ENCODE measurements around the gene BCAR1. TPM values are rescaled to one million over a fixed set of nuclear protein-coding genes. Genes with fewer than 3 reads are reported as not detected.
"Not testable (repeated sequence)": the region's sequence is repeated elsewhere in the genome, so short reads cannot be mapped to it uniquely, and the experiment has no call there.

Gene BCAR1
- total RNA-seq, 1 experiment from 2014 or later = 9.2 TPM

GRCh38 chr16:75216127-75216526 is 35.3 kb downstream of the BCAR1 start:
- Histone ChIP-seq H2AFZ (ENCODE audit: low read length) (no peak overlapping the region), H3K9me3 (ENCODE audit: low read length) (no peaks in the 10 kb centered on the region), H4K20me1 (ENCODE audit: insufficient read depth, low read depth, low read length) (no peaks in the 10 kb centered on the region), H3K27ac (ENCODE audit: low read length) (no peak overlapping the region), H3K79me2 (ENCODE audit: low read length) (no peaks in the 10 kb centered on the region), H3K9me2 (replicated peaks; ENCODE audit: insufficient read depth, low read length) (no peaks in the 10 kb centered on the region), H3K4me1 (ENCODE audit: low read length) (0 out of 2 replicates have a peak, but pooled peaks cover 2% of the 10 kb centered on the region), H3K36me3 (ENCODE audit: insufficient read depth, low read length) (no peaks in the 10 kb centered on the region), H3K27me3 (ENCODE audit: low read length) (no peaks in the 10 kb centered on the region), H3K4me2 (ENCODE audit: low read depth, low read length, poor library complexity, severe bottlenecking) (no peak overlapping the region), H3K9ac (ENCODE audit: low read length) (no peak overlapping the region), H3K4me3 (ENCODE audit: low read length) (no peak overlapping the region)
- no peak for DNase-seq

- H3K36me3 ChIP-seq (ENCODE audit: insufficient read depth, low read length); H3K9me2 ChIP-seq (replicated peaks; ENCODE audit: insufficient read depth, low read length); H4K20me1 ChIP-seq (ENCODE audit: insufficient read depth, low read depth, low read length); DNase-seq; H3K4me2 ChIP-seq (ENCODE audit: low read depth, low read length, poor library complexity, severe bottlenecking); H3K27ac ChIP-seq (ENCODE audit: low read length); H3K4me3 ChIP-seq (ENCODE audit: low read length); H3K27me3 ChIP-seq (ENCODE audit: low read length); H2AFZ ChIP-seq (ENCODE audit: low read length); H3K4me1 ChIP-seq (ENCODE audit: low read length); H3K9ac ChIP-seq (ENCODE audit: low read length); H3K79me2 ChIP-seq (ENCODE audit: low read length); H3K9me3 ChIP-seq (ENCODE audit: low read length): not testable (repeated sequence)
Observed at GRCh38 chr16:75211286-75211685, 40.1 kb downstream of the BCAR1 start.

DNA sequence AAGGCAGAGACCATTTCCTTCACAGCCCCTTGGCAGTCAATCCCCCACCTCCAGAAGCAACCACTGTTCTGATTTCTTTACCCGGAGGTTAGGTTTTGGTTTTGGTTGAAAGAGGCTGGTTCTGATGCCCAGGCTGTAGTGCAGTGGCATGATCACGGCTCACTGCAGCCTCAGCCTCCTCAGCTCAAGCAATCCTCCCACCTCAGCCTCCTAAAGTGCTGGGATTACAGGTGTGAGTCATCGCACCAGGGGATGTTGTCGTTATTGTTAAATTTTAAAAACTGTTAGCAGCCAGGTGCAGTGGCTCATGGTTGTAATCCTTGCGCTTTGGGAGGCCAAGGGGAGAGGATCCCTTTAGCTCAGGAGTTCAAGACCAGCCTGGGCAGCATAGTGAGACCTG is 41.5 kb downstream of the BCAR1 start:
- H3K4me2 ChIP-seq (ENCODE audit: low read depth, low read length, poor library complexity, severe bottlenecking) = no peak overlapping the region
- H2AFZ ChIP-seq (ENCODE audit: low read length) = no peak overlapping the region
- H3K36me3 ChIP-seq (ENCODE audit: insufficient read depth, low read length) = no peaks in the 10 kb centered on the region
- H3K9ac ChIP-seq (ENCODE audit: low read length) = no peak overlapping the region
- no peaks in the 10 kb centered on the region for H3K79me2 ChIP-seq (ENCODE audit: low read length)
- no peaks in the 10 kb centered on the region for H3K4me1 ChIP-seq (ENCODE audit: low read length)
- no peak overlapping the region for H3K4me3 ChIP-seq (ENCODE audit: low read length)
- DNase-seq = no peak
- H4K20me1 ChIP-seq (ENCODE audit: insufficient read depth, low read depth, low read length) = no peaks in the 10 kb centered on the region
- no peaks in the 10 kb centered on the region for H3K27me3 ChIP-seq (ENCODE audit: low read length)
- H3K9me2 ChIP-seq (replicated peaks; ENCODE audit: insufficient read depth, low read length) = no peaks in the 10 kb centered on the region
- no peaks in the 10 kb centered on the region for H3K9me3 ChIP-seq (ENCODE audit: low read length)
- H3K27ac ChIP-seq (ENCODE audit: low read length) = no peak overlapping the region

- not testable (repeated sequence) for H3K4me2 ChIP-seq (ENCODE audit: low read depth, low read length, poor library complexity, severe bottlenecking); H3K27me3 ChIP-seq (ENCODE audit: low read length); H3K9ac ChIP-seq (ENCODE audit: low read length); H3K9me2 ChIP-seq (replicated peaks; ENCODE audit: insufficient read depth, low read length); H3K27ac ChIP-seq (ENCODE audit: low read length); H3K9me3 ChIP-seq (ENCODE audit: low read length); H3K79me2 ChIP-seq (ENCODE audit: low read length); DNase-seq; H4K20me1 ChIP-seq (ENCODE audit: insufficient read depth, low read depth, low read length); H3K36me3 ChIP-seq (ENCODE audit: insufficient read depth, low read length); H3K4me3 ChIP-seq (ENCODE audit: low read length); H2AFZ ChIP-seq (ENCODE audit: low read length); H3K4me1 ChIP-seq (ENCODE audit: low read length)
Observed at GRCh38 chr16:75209514-75209913, 41.9 kb downstream of the BCAR1 start.

DNA sequence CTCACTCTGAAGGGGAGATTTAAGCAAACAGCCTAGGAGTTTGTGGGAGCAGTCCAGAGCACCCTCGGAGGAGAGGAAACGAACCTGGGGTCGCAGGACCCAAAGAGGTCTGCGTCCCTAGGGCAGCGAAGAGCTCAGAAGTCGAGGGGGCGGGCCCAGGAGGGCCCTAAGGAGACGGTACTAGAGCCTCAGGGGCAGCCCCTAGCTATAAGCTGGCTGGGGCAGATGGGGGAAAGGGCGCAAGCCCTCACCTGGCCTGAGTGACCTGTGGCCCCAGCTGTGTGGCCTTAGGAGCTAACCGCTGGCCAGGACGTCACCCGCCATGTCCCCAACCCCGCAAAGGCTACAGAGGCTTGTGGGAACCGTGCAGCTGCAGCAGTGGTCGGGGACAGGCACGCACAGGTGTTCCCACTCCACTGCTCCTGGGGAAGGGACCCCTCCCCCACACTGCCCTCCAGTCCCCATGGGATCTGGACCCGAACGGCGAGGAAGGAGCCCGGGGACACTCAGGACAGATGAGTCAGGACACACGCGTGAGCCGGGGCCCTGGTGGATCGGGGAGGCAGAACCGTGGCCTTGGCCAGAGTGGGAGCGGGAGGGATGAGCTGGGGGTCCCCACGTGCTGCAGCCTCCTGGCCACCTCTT is 42.4 kb downstream of the BCAR1 start:
- Histone ChIP-seq H3K9me2 (replicated peaks; ENCODE audit: insufficient read depth, low read length) (no peaks in the 10 kb centered on the region), H2AFZ (ENCODE audit: low read length) (no peak overlapping the region), H3K4me3 (ENCODE audit: low read length) (no peak overlapping the region), H3K27me3 (ENCODE audit: low read length) (no peaks in the 10 kb centered on the region), H4K20me1 (ENCODE audit: insufficient read depth, low read depth, low read length) (no peaks in the 10 kb centered on the region), H3K9me3 (ENCODE audit: low read length) (no peaks in the 10 kb centered on the region), H3K9ac (ENCODE audit: low read length) (no peak overlapping the region), H3K4me1 (ENCODE audit: low read length) (no peaks in the 10 kb centered on the region), H3K79me2 (ENCODE audit: low read length) (no peaks in the 10 kb centered on the region), H3K36me3 (ENCODE audit: insufficient read depth, low read length) (no peaks in the 10 kb centered on the region), H3K27ac (ENCODE audit: low read length) (no peak overlapping the region), H3K4me2 (ENCODE audit: low read depth, low read length, poor library complexity, severe bottlenecking) (no peak overlapping the region)
- DNase-seq = no peak

GRCh38 chr16:75208242-75208825 is 43.1 kb downstream of the BCAR1 start:
- H3K36me3 ChIP-seq (ENCODE audit: insufficient read depth, low read length) = no peaks in the 10 kb centered on the region
- DNase-seq = no peak
- H3K4me3 ChIP-seq (ENCODE audit: low read length) = no peak overlapping the region
- H2AFZ ChIP-seq (ENCODE audit: low read length) = no peak overlapping the region
- no peak overlapping the region for H3K9ac ChIP-seq (ENCODE audit: low read length)
- no peak overlapping the region for H3K4me2 ChIP-seq (ENCODE audit: low read depth, low read length, poor library complexity, severe bottlenecking)
- H3K4me1 ChIP-seq (ENCODE audit: low read length) = no peaks in the 10 kb centered on the region
- H3K79me2 ChIP-seq (ENCODE audit: low read length) = no peaks in the 10 kb centered on the region
- no peaks in the 10 kb centered on the region for H3K27me3 ChIP-seq (ENCODE audit: low read length)
- H3K27ac ChIP-seq (ENCODE audit: low read length) = no peak overlapping the region
- no peaks in the 10 kb centered on the region for H3K9me3 ChIP-seq (ENCODE audit: low read length)
- H4K20me1 ChIP-seq (ENCODE audit: insufficient read depth, low read depth, low read length) = no peaks in the 10 kb centered on the region
- H3K9me2 ChIP-seq (replicated peaks; ENCODE audit: insufficient read depth, low read length) = no peaks in the 10 kb centered on the region

GRCh38 chr16:75207831-75208230 is 43.6 kb downstream of the BCAR1 start:
- no peak for DNase-seq
- no peak overlapping the region for H2AFZ ChIP-seq (ENCODE audit: low read length)
- H3K9me3 ChIP-seq (ENCODE audit: low read length) = no peaks in the 10 kb centered on the region
- no peaks in the 10 kb centered on the region for H3K4me1 ChIP-seq (ENCODE audit: low read length)
- no peaks in the 10 kb centered on the region for H3K9me2 ChIP-seq (replicated peaks; ENCODE audit: insufficient read depth, low read length)
- H3K27ac ChIP-seq (ENCODE audit: low read length) = no peak overlapping the region
- H3K79me2 ChIP-seq (ENCODE audit: low read length) = no peaks in the 10 kb centered on the region
- H4K20me1 ChIP-seq (ENCODE audit: insufficient read depth, low read depth, low read length) = no peaks in the 10 kb centered on the region
- no peak overlapping the region for H3K4me2 ChIP-seq (ENCODE audit: low read depth, low read length, poor library complexity, severe bottlenecking)
- H3K27me3 ChIP-seq (ENCODE audit: low read length) = no peaks in the 10 kb centered on the region
- no peak overlapping the region for H3K4me3 ChIP-seq (ENCODE audit: low read length)
- no peak overlapping the region for H3K9ac ChIP-seq (ENCODE audit: low read length)
- no peaks in the 10 kb centered on the region for H3K36me3 ChIP-seq (ENCODE audit: insufficient read depth, low read length)

DNA sequence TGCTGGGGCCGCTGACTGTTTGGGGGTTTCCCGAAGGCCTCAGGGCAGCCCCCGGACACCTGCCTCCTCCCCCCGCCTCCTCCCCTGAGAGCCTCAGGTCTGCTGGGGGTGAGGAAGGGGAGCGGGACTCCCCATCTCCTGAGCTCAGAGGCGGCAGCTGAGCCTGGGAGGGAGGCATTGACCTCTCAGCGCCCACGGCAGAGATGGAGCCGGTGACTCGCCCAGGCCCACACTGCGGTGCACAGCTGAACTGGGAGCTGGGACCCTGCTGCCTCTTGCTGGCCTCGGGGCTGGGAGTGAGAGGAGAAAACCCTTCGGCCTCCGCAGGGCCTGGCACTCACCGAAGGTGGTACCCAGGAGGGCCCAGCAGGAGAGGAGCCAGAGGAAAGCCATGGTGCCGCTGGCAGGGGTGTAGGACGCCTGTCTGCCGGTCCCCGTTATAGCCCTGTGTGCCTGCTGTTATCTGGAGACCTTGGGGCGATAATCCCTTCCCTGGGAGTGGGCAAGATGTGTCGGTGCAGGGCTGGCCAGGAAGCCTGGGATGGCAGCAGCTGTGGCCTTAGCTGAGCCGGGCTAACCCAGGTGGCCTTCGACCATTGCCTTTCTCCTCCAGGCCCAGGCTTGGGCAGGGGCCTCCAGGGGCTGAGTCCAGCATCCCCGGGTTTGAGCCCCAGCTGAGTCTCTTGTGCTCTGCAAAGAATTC is 44.5 kb downstream of the BCAR1 start, which contains the start of gene CTRB2:
TSS of gene CTRB2 (minus strand) at position 413 of the 703 bp plus-strand sequence. CDS start at position 393, 20 bp downstream.
- Histone ChIP-seq H3K36me3 (ENCODE audit: insufficient read depth, low read length) (no peaks in the 10 kb centered on the region), H3K27me3 (ENCODE audit: low read length) (no peaks in the 10 kb centered on the region), H3K9ac (ENCODE audit: low read length) (no peak within 1 kb of the TSS), H3K79me2 (ENCODE audit: low read length) (no peaks in the 10 kb centered on the region), H3K4me2 (ENCODE audit: low read depth, low read length, poor library complexity, severe bottlenecking) (no peak within 1 kb of the TSS), H4K20me1 (ENCODE audit: insufficient read depth, low read depth, low read length) (no peaks in the 10 kb centered on the region), H3K4me3 (ENCODE audit: low read length) (no peak within 1 kb of the TSS), H3K4me1 (ENCODE audit: low read length) (no peaks in the 10 kb centered on the region), H3K27ac (ENCODE audit: low read length) (no peak within 1 kb of the TSS), H3K9me3 (ENCODE audit: low read length) (no peaks in the 10 kb centered on the region), H3K9me2 (replicated peaks; ENCODE audit: insufficient read depth, low read length) (no peaks in the 10 kb centered on the region), H2AFZ (ENCODE audit: low read length) (no peak within 1 kb of the TSS)
- DNase-seq = no peak

All from Karpas-422 (cell line).